Measurements from ENCODE around the gene LRCOL1.

DNA sequence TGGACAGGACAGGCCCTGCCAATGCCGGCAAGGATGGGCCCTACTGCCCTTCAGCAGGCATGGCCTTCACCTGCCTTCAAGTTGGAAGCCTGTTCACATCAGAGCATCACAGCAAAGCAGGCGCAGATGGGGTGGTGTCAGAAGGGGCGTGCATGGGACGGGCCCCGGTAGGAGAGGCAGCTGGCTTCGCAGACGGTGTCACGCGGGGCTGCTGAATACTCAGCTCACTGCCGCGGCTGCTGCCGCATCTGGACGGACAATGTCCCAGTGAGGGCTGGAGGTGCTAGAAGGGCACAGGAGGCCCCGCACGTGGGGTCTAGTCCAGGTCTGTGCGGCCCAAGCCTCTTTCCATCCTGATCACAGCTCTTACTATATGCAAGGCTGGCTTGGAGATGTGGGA, 42.1 kb downstream of the LRCOL1 start:
- TF ChIP-seq, protein P1, sequence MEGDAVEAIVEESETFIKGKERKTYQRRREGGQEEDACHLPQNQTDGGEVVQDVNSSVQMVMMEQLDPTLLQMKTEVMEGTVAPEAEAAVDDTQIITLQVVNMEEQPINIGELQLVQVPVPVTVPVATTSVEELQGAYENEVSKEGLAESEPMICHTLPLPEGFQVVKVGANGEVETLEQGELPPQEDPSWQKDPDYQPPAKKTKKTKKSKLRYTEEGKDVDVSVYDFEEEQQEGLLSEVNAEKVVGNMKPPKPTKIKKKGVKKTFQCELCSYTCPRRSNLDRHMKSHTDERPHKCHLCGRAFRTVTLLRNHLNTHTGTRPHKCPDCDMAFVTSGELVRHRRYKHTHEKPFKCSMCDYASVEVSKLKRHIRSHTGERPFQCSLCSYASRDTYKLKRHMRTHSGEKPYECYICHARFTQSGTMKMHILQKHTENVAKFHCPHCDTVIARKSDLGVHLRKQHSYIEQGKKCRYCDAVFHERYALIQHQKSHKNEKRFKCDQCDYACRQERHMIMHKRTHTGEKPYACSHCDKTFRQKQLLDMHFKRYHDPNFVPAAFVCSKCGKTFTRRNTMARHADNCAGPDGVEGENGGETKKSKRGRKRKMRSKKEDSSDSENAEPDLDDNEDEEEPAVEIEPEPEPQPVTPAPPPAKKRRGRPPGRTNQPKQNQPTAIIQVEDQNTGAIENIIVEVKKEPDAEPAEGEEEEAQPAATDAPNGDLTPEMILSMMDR (IDR thresholded peaks at IDR 0.05 in 4 of 5, conservative IDR thresholded peaks at IDR 0.05 in 1 of 5): no peak
- no peak for TF ChIP-seq POLR2A (IDR thresholded peaks at IDR 0.05)

Measured in gastrocnemius medialis (tissue), 4 donors.